Inflammatory macrophage (primary cell): ENCODE measurements around the gene DGKE.
A peak's percentile ranks its signal among the peaks of the same experiment; 100 is the strongest.

Source experiments
- DNase-seq, 2 donors: peaks; one replicate each; pipeline ENCODE4 v3.0.0-alpha.2; 2020 to 2022

DGKE gene

DNA sequence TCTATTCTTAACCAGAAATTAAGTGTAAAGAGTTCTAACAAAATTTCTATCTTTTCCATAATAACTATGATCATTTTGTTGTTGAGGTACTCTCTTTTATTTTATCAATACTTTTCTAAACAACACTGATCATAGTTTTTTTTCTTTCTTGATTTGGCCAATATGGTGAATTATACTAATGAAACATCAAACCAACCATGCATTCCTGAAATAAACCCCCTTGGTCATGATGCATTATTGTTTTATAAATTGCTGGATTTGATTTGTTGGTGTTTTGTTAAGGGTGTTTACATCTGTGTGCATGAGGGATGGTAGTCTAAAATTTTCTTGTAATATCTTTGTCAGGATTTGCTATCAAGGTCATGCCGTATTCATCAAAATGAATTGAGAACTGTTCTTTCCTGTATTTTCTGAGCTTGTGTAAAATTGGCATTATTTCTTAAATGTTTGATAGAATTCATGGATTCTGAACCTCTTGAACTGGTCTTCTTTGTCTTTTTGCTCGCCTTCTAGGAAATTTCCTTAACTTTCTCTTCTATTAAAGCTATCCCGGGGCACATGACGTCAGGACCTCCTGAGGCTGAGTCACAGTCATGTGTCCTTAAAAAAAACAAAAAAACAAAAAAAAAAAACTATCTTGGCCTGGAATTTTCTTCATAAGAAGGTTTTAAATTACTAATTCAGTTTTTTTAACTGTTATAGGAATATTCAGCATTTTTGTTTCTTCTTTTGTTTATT, 83.8 kb downstream of the DGKE start:
- peak; percentile 73 to 80 for DNase-seq

DNA sequence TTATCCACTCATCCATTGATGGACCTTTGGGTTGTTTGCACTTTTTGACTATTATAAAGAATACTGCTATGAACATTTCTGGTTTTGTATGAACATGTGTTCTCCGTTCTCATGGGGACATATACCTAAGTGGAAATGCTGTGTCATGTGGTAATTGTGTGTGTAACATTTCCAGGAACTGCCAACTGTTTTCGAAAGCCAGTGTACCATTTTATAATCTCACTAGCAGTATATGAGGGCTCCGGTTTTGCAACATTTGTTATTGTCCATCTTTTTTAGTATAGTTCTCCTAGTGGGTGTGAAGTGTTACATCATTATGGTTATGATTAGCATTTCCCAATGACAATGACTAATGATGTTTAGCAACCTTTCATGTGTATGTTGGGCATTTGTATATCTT, 85.0 kb downstream of the DGKE start:
- DNase-seq = peak; percentile 89 to 100
